Measurements from ENCODE around the gene ATG9A.

The ATG9A gene

GRCh38 chr2:219215871-219216534, 13.4 kb downstream of the ATG9A start:
- TF ChIP-seq CTCF (IDR thresholded peaks at IDR 0.05; ENCODE audit: insufficient read depth, low read depth, low read length, missing control alignments): no peak
- DNase-seq (ENCODE audit: low read depth): peak; percentile 16
- H3K4me3 ChIP-seq (ENCODE audit: low read length): no peak overlapping the region

- TF ChIP-seq CTCF (IDR thresholded peaks at IDR 0.05; ENCODE audit: insufficient read depth, low read depth, low read length, missing control alignments): no peak
- no peak overlapping the region for H3K4me3 ChIP-seq (ENCODE audit: low read length)
- no peak for DNase-seq (ENCODE audit: low read depth)
These were observed 14.7 kb downstream of the ATG9A start for GRCh38 chr2:219214786-219215185.

- DNase-seq (ENCODE audit: low read depth): no peak
- H3K4me3 ChIP-seq (ENCODE audit: low read length): no peak overlapping the region
- TF ChIP-seq CTCF (IDR thresholded peaks at IDR 0.05; ENCODE audit: insufficient read depth, low read depth, low read length, missing control alignments): no peak
These were observed 15.3 kb downstream of the ATG9A start for GRCh38 chr2:219214141-219214540.

GRCh38 chr2:219213486-219214071, 15.9 kb downstream of the ATG9A start:
- H3K4me3 ChIP-seq (ENCODE audit: low read length): no peak overlapping the region
- no peak for DNase-seq (ENCODE audit: low read depth)
- no peak for TF ChIP-seq CTCF (IDR thresholded peaks at IDR 0.05; ENCODE audit: insufficient read depth, low read depth, low read length, missing control alignments)

GRCh38 chr2:219213026-219213415, 16.4 kb downstream of the ATG9A start:
- DNase-seq (ENCODE audit: low read depth): no peak
- TF ChIP-seq CTCF (IDR thresholded peaks at IDR 0.05; ENCODE audit: insufficient read depth, low read depth, low read length, missing control alignments): no peak
- H3K4me3 ChIP-seq (ENCODE audit: low read length): no peak overlapping the region

- DNase-seq (ENCODE audit: low read depth): no peak
- TF ChIP-seq CTCF (IDR thresholded peaks at IDR 0.05; ENCODE audit: insufficient read depth, low read depth, low read length, missing control alignments): no peak
- H3K4me3 ChIP-seq (ENCODE audit: low read length): no peak overlapping the region
These were observed 18.5 kb downstream of the ATG9A start for GRCh38 chr2:219210886-219211362.
